ENCODE results near the gene CDH9.

Gene CDH9

GRCh38 chr5:27038476-27038875, at the start of gene CDH9:
Gene CDH9, minus strand, starts transcription at chr5:27038586. Its CDS starts 50,253 bp downstream, at chr5:26988333.
- H3K4me3 Mint-ChIP-seq: no peak within 1 kb of the TSS
- no peaks in the 10 kb centered on the region for H3K36me3 Mint-ChIP-seq
- no peak for ATAC-seq (replicated peaks)
- no peak for DNase-seq
- H3K27ac Mint-ChIP-seq: no peak within 1 kb of the TSS
- no peaks in the 10 kb centered on the region for H3K4me1 Mint-ChIP-seq
- H3K9me3 Mint-ChIP-seq: no peaks in the 10 kb centered on the region
- no peaks in the 10 kb centered on the region for H3K27me3 Mint-ChIP-seq

GRCh38 chr5:27087747-27088146, 49.4 kb upstream of the CDH9 start:
- Mint-ChIP-seq H3K9me3 (peaks cover 0 to 4% of the 10 kb centered on the region in 2 donors), H3K27me3 (no peaks in the 10 kb centered on the region), H3K4me1 (no peaks in the 10 kb centered on the region), H3K27ac (no peak overlapping the region), H3K4me3 (no peak overlapping the region), H3K36me3 (no peaks in the 10 kb centered on the region)
- DNase-seq (no peak), ATAC-seq (replicated peaks) (no peak)

GRCh38 chr5:27083449-27084415, 45.3 kb upstream of the CDH9 start:
- Mint-ChIP-seq H3K4me3 (no peak overlapping the region), H3K9me3 (no peaks in the 10 kb centered on the region), H3K4me1 (no peaks in the 10 kb centered on the region), H3K27ac (no peak overlapping the region), H3K27me3 (no peaks in the 10 kb centered on the region), H3K36me3 (no peaks in the 10 kb centered on the region)
- ATAC-seq (replicated peaks): no peak
- no peak for DNase-seq

- no peaks in the 10 kb centered on the region for H3K36me3 Mint-ChIP-seq
- H3K9me3 Mint-ChIP-seq: peaks cover 4 to 7% of the 10 kb centered on the region in 2 donors
- DNase-seq (no peak), ATAC-seq (replicated peaks) (no peak)
- H3K27ac Mint-ChIP-seq: no peak overlapping the region
- no peaks in the 10 kb centered on the region for H3K27me3 Mint-ChIP-seq
- no peaks in the 10 kb centered on the region for H3K4me1 Mint-ChIP-seq
- no peak overlapping the region for H3K4me3 Mint-ChIP-seq
Observed at GRCh38 chr5:27080147-27080546, 41.8 kb upstream of the CDH9 start.

- no peak for DNase-seq
- Mint-ChIP-seq H3K4me1 (no peaks in the 10 kb centered on the region), H3K27me3 (no peaks in the 10 kb centered on the region), H3K36me3 (no peaks in the 10 kb centered on the region), H3K4me3 (no peak overlapping the region), H3K9me3 (peaks cover 0 to 4% of the 10 kb centered on the region in 2 donors), H3K27ac (no peak overlapping the region)
- no peak for ATAC-seq (replicated peaks)
Observed at GRCh38 chr5:27062451-27062850, 24.1 kb upstream of the CDH9 start.

- Mint-ChIP-seq H3K27ac (no peak overlapping the region), H3K4me1 (no peaks in the 10 kb centered on the region), H3K27me3 (no peaks in the 10 kb centered on the region), H3K4me3 (no peak overlapping the region), H3K9me3 (peaks cover 1 to 4% of the 10 kb centered on the region in 2 donors), H3K36me3 (no peaks in the 10 kb centered on the region)
- DNase-seq (no peak), ATAC-seq (replicated peaks) (no peak)
Observed at GRCh38 chr5:27048510-27048909, 10.1 kb upstream of the CDH9 start.

GRCh38 chr5:27041372-27041771, 3.0 kb upstream of the CDH9 start:
- H3K27me3 Mint-ChIP-seq: no peaks in the 10 kb centered on the region
- no peaks in the 10 kb centered on the region for H3K4me1 Mint-ChIP-seq
- H3K4me3 Mint-ChIP-seq: no peak overlapping the region
- H3K9me3 Mint-ChIP-seq: no peaks in the 10 kb centered on the region
- no peaks in the 10 kb centered on the region for H3K36me3 Mint-ChIP-seq
- DNase-seq (no peak), ATAC-seq (replicated peaks) (no peak)
- no peak overlapping the region for H3K27ac Mint-ChIP-seq

- DNase-seq: no peak
- Mint-ChIP-seq H3K36me3 (no peaks in the 10 kb centered on the region), H3K4me3 (no peak overlapping the region), H3K9me3 (no peaks in the 10 kb centered on the region), H3K27me3 (no peaks in the 10 kb centered on the region), H3K4me1 (no peaks in the 10 kb centered on the region), H3K27ac (no peak overlapping the region)
- no peak for ATAC-seq (replicated peaks)
Observed at GRCh38 chr5:27034565-27034964, 3.8 kb downstream of the CDH9 start.

- Mint-ChIP-seq H3K4me3 (no peak overlapping the region), H3K27ac (no peak overlapping the region), H3K36me3 (no peaks in the 10 kb centered on the region), H3K4me1 (no peaks in the 10 kb centered on the region), H3K27me3 (no peaks in the 10 kb centered on the region), H3K9me3 (no peaks in the 10 kb centered on the region)
- DNase-seq (no peak), ATAC-seq (replicated peaks) (no peak)
Observed at GRCh38 chr5:27026801-27027200, 11.6 kb downstream of the CDH9 start.

- Mint-ChIP-seq H3K27ac (no peak overlapping the region), H3K36me3 (no peaks in the 10 kb centered on the region), H3K27me3 (no peaks in the 10 kb centered on the region), H3K4me3 (no peak overlapping the region), H3K4me1 (no peaks in the 10 kb centered on the region), H3K9me3 (no peaks in the 10 kb centered on the region)
- ATAC-seq (replicated peaks): no peak
- DNase-seq: no peak
Observed at GRCh38 chr5:27026063-27026462, 12.3 kb downstream of the CDH9 start.

- ATAC-seq (replicated peaks) (no peak), DNase-seq (no peak)
- no peak overlapping the region for H3K4me3 Mint-ChIP-seq
- no peaks in the 10 kb centered on the region for H3K36me3 Mint-ChIP-seq
- H3K27me3 Mint-ChIP-seq: no peaks in the 10 kb centered on the region
- no peaks in the 10 kb centered on the region for H3K4me1 Mint-ChIP-seq
- no peak overlapping the region for H3K27ac Mint-ChIP-seq
- no peaks in the 10 kb centered on the region for H3K9me3 Mint-ChIP-seq
Observed at GRCh38 chr5:27021471-27021870, 16.9 kb downstream of the CDH9 start.

GRCh38 chr5:27020973-27021372, 17.4 kb downstream of the CDH9 start:
- DNase-seq: no peak
- Mint-ChIP-seq H3K9me3 (no peaks in the 10 kb centered on the region), H3K4me3 (no peak overlapping the region), H3K36me3 (no peaks in the 10 kb centered on the region), H3K27me3 (no peaks in the 10 kb centered on the region), H3K4me1 (no peaks in the 10 kb centered on the region), H3K27ac (no peak overlapping the region)
- ATAC-seq (replicated peaks): no peak

GRCh38 chr5:27015758-27016157, 22.6 kb downstream of the CDH9 start:
- Mint-ChIP-seq H3K9me3 (no peaks in the 10 kb centered on the region), H3K4me3 (no peak overlapping the region), H3K27ac (no peak overlapping the region), H3K4me1 (no peaks in the 10 kb centered on the region), H3K36me3 (no peaks in the 10 kb centered on the region), H3K27me3 (no peaks in the 10 kb centered on the region)
- DNase-seq (no peak), ATAC-seq (replicated peaks) (no peak)

- DNase-seq (no peak), ATAC-seq (replicated peaks) (no peak)
- Mint-ChIP-seq H3K4me1 (no peaks in the 10 kb centered on the region), H3K4me3 (no peak overlapping the region), H3K36me3 (no peaks in the 10 kb centered on the region), H3K27ac (no peak overlapping the region), H3K9me3 (no peaks in the 10 kb centered on the region), H3K27me3 (no peaks in the 10 kb centered on the region)
Observed at GRCh38 chr5:27011274-27011673, 27.1 kb downstream of the CDH9 start.

GRCh38 chr5:27010646-27011045, 27.7 kb downstream of the CDH9 start:
- H3K27me3 Mint-ChIP-seq: no peaks in the 10 kb centered on the region
- no peak for ATAC-seq (replicated peaks)
- H3K9me3 Mint-ChIP-seq: peaks cover 0 to 2% of the 10 kb centered on the region in 2 donors
- no peak overlapping the region for H3K27ac Mint-ChIP-seq
- no peak overlapping the region for H3K4me3 Mint-ChIP-seq
- no peaks in the 10 kb centered on the region for H3K36me3 Mint-ChIP-seq
- no peak for DNase-seq
- no peaks in the 10 kb centered on the region for H3K4me1 Mint-ChIP-seq
